Type B pancreatic cell (in vitro differentiated cells): ENCODE measurements around the gene RER1. TPM values are rescaled to one million over a fixed set of nuclear protein-coding genes. Genes with fewer than 3 reads are reported as not detected.

Source experiments
- DNase-seq: peaks from one replicate; pipeline ENCODE4 v3.0.0; 2021; ENCODE audit warnings: mixed read lengths; ENCODE audit not compliant: unreplicated experiment; ENCODE audit errors: extremely low spot score
- H3K27ac Mint-ChIP-seq: 2 replicates; pipeline ENCODE4 v1.8.0; 2021; ENCODE audit warnings: mild to moderate bottlenecking, mixed read lengths
- H3K27me3 Mint-ChIP-seq: 2 replicates; pipeline ENCODE4 v1.8.0; 2021; ENCODE audit warnings: mixed read lengths
- H3K36me3 Mint-ChIP-seq: 2 replicates; pipeline ENCODE4 v1.8.0; 2021; ENCODE audit warnings: mixed read lengths
- H3K4me1 Mint-ChIP-seq: one replicate; pipeline ENCODE4 v1.8.0; 2021; ENCODE audit warnings: mixed read lengths; ENCODE audit not compliant: unreplicated experiment
- H3K4me3 Mint-ChIP-seq: 2 replicates; pipeline ENCODE4 v1.8.0; 2021; ENCODE audit warnings: mild to moderate bottlenecking, mixed read lengths
- H3K9me3 Mint-ChIP-seq: 2 replicates; pipeline ENCODE4 v1.8.0; 2021; ENCODE audit warnings: mixed read lengths
- total RNA-seq: library from RNA; stranded (reverse); gene quantifications from 2 replicates; pipeline ENCODE4 v1.2.1, GENCODE V29; 2021; ENCODE audit warnings: low replicate concordance
- TF ChIP-seq, protein P1 (sequence below): fragments of 200-600 bp; sonication (generic); conservative IDR thresholded peaks from 2 replicates; pipeline ENCODE4 v1.5.0; 2021; ENCODE audit warnings: antibody characterized with exemption, mild to moderate bottlenecking

The RER1 gene
- total RNA-seq, 1 donor from 2014 or later, result 126 TPM

DNA sequence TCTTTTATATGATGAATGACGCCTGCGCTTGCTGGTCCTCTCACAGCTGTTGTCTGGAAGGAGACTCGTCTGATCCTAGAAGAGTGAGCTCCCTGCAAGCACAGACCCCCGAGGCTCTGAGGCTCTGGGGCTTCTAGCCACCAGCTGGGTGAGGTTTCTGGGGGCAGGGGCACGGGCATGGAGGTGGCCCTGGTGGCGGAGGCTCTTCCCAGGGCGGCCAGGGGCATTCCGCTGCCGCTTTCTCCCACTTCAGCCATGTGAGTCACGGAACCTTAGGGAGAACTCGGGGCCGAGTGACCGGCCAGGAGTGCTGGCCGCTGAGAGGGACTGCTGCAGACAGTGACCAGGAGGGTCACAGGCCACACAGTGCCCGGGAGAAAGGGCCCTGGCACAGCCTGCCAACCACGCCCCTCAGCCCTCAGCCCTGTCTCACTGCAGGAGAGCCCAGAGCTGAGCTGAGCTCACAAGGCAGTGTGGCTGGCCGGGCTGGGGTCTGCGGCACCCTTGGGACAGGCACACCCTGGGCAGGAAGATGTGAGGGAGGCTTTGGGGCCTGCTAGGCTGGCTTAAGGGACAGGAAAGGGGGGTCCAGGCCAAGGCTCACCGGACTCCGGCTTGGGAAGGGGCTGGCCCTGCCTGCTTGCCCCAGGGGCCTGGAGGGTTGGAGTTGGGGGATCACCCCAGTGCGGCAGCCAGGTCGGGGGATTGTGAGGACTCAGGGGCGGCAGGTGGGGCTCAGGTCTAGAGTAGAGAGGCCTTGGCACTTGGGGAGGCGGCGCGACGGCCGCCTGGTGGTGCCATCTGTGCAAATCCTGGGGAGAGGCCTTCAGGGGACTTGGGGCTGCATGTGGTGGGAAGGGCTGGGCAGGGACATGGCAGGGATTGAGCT is 36.0 kb upstream of the RER1 start:
- H3K36me3 Mint-ChIP-seq, result peaks cover 3% of the 10 kb centered on the region
- H3K4me1 Mint-ChIP-seq, result no peaks in the 10 kb centered on the region
- no peaks in the 10 kb centered on the region for H3K9me3 Mint-ChIP-seq

DNA sequence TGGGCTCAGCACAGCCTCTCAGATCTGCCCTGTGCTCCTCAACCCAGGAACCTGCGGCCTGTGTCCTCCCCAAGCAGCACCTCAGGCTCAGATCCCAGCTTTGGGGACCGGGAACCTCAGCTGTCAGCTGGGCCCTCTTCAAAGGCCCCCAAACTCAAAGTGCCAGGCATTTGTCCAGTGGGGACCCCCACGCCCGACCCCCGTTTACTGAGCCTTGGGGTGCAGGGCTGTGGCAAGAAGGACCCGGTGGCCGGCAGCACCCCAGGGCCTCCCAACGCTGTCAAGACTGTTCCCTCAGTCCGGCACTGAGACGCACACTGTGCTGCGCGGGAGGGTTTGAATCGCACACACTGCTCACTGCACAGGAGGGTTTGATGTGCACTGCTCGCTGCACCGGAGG is 35.2 kb upstream of the RER1 start:
- no peaks in the 10 kb centered on the region for H3K27me3 Mint-ChIP-seq
- no peak for DNase-seq
- no peak overlapping the region for H3K27ac Mint-ChIP-seq
- TF ChIP-seq, protein P1, sequence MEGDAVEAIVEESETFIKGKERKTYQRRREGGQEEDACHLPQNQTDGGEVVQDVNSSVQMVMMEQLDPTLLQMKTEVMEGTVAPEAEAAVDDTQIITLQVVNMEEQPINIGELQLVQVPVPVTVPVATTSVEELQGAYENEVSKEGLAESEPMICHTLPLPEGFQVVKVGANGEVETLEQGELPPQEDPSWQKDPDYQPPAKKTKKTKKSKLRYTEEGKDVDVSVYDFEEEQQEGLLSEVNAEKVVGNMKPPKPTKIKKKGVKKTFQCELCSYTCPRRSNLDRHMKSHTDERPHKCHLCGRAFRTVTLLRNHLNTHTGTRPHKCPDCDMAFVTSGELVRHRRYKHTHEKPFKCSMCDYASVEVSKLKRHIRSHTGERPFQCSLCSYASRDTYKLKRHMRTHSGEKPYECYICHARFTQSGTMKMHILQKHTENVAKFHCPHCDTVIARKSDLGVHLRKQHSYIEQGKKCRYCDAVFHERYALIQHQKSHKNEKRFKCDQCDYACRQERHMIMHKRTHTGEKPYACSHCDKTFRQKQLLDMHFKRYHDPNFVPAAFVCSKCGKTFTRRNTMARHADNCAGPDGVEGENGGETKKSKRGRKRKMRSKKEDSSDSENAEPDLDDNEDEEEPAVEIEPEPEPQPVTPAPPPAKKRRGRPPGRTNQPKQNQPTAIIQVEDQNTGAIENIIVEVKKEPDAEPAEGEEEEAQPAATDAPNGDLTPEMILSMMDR, result no peak
- no peak overlapping the region for H3K4me3 Mint-ChIP-seq
- H3K4me1 Mint-ChIP-seq, result no peaks in the 10 kb centered on the region
- H3K9me3 Mint-ChIP-seq, result no peaks in the 10 kb centered on the region
- peaks cover 3% of the 10 kb centered on the region for H3K36me3 Mint-ChIP-seq

More for the DNA sequence above, 36.0 kb upstream of the RER1 start:
- Mint-ChIP-seq H3K27ac (no peak overlapping the region), H3K4me3 (no peak overlapping the region), H3K27me3 (no peaks in the 10 kb centered on the region)
- no peak for DNase-seq
- TF ChIP-seq, protein P1, result no peak

DNA sequence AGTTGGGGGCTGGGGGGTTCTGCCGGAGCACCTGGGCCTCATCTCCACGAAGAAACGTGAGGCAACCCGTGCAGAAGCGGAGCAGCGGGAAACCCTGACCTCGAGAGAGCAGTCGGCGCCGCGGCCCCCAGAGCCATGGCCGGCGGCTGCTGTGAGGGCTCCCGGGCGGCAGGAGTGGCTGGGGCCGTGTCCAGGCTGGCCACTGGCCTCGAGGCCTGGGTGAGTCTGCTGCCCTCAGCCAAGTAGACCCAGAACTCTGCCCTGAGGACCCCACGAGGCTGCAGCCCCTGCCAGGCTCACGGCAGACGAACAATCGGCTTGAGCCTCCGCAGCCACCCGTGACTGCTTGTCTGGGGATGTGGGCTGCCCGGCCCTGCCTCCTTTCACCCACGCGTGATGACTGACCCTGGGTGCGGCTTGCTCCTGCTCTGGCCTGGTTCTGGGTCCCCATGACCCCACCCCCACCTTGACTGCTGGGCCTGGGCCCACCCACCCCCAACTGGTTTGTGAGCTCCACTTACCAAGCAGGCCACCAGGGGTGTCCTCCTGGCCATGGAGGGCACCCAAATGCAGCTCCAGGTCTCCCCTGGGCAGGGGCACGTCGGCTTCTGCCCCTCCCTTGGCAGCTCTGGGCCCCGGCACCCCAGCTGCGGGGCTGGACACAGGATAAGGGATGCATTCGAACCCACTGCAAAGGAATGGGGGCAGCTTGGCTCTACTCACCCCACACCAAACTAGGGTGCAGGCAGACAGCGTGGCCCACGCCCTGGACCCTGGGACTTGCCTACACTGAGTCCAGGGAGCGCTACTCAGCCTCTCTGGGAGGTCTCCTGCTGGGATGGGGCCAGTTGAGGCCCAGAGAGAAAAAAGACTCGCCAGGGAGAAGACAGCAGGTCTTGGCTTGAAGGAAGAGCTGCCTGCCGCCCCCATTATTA is 34.5 kb upstream of the RER1 start:
- H3K4me3 Mint-ChIP-seq, result no peak overlapping the region
- H3K36me3 Mint-ChIP-seq, result peaks cover 3% of the 10 kb centered on the region
- no peak for DNase-seq
- no peak overlapping the region for H3K27ac Mint-ChIP-seq
- TF ChIP-seq, protein P1, result no peak
- H3K27me3 Mint-ChIP-seq, result no peaks in the 10 kb centered on the region
- H3K4me1 Mint-ChIP-seq, result no peaks in the 10 kb centered on the region
- H3K9me3 Mint-ChIP-seq, result no peaks in the 10 kb centered on the region

DNA sequence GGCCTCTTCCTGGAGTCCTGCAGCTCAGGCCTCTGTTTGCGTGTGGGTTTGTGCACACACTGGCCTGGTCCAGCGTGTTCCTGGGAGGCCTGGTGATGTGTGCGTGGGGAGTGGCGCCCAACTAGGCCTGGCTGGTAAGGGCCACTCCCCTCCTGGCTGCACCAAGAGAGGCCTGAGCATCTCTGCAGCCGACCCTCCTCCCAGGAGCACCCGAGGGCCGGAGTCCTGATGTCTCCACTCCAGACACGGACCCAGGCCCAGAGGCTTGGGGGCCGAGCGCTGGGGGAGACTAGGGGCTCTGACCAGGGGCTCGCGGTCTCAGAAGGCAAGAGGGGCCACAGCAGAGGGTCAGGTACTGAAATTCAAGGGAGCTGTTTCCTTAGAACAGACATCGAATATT is 33.6 kb upstream of the RER1 start:
- no peak for DNase-seq
- H3K4me3 Mint-ChIP-seq, result no peak overlapping the region
- no peaks in the 10 kb centered on the region for H3K4me1 Mint-ChIP-seq
- TF ChIP-seq, protein P1, result no peak
- no peaks in the 10 kb centered on the region for H3K27me3 Mint-ChIP-seq
- H3K36me3 Mint-ChIP-seq, result peaks cover 8% of the 10 kb centered on the region
- no peak overlapping the region for H3K27ac Mint-ChIP-seq
- H3K9me3 Mint-ChIP-seq, result no peaks in the 10 kb centered on the region

DNA sequence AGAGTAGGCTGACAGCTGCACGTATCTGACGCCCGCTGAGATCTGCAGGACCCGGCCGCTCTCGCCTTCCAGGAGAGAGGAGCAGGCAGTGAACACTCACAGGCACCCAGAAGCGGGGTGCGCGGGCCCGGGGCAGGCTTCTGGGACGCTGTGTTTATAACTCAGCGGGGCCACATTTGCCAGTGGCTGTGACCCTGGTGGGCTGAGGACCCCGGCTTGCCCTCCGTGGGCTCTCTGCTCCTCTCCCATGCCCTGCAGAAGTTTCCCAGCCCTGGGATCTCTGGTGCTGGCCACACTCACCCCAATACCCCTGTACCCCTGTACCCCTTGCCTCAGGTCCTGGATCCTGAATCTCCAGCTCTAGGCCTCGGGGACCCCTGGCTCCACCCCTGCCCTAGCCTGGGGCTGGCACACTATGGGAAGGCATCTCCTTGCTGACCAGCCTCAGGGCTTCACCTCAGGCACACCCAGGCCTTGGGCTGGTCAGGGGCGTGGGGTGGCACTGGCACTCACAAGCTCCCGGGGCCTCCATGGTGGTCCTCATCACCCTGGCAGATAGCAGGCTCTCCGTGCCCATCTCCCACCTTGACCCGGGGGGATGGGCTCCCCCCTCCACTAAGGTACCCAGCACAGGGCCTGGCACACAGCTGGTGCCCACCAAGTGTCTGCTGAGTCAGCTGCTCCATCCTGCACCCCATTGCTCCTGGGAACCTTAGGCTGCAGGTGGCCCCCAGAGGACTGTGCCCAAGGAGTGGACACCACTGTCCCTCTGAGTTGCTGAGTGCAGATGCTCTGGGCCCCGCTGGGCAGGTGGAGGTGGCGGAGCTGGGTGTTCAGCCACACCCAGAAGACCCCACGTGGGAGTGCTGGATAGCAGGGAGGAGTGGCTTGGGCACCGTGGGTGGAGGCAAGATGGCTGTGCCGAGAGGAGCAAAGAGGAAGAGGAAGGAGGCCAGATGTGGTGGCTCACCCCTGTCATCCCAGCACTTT is 32.7 kb upstream of the RER1 start:
- no peak for DNase-seq
- no peaks in the 10 kb centered on the region for H3K27me3 Mint-ChIP-seq
- H3K4me1 Mint-ChIP-seq, result no peaks in the 10 kb centered on the region
- peaks cover 10% of the 10 kb centered on the region for H3K36me3 Mint-ChIP-seq
- H3K9me3 Mint-ChIP-seq, result no peaks in the 10 kb centered on the region
- H3K27ac Mint-ChIP-seq, result no peak overlapping the region
- no peak overlapping the region for H3K4me3 Mint-ChIP-seq
- TF ChIP-seq, protein P1, result no peak
